Measurements from ENCODE around the gene EPS8L3.

The EPS8L3 gene

DNA sequence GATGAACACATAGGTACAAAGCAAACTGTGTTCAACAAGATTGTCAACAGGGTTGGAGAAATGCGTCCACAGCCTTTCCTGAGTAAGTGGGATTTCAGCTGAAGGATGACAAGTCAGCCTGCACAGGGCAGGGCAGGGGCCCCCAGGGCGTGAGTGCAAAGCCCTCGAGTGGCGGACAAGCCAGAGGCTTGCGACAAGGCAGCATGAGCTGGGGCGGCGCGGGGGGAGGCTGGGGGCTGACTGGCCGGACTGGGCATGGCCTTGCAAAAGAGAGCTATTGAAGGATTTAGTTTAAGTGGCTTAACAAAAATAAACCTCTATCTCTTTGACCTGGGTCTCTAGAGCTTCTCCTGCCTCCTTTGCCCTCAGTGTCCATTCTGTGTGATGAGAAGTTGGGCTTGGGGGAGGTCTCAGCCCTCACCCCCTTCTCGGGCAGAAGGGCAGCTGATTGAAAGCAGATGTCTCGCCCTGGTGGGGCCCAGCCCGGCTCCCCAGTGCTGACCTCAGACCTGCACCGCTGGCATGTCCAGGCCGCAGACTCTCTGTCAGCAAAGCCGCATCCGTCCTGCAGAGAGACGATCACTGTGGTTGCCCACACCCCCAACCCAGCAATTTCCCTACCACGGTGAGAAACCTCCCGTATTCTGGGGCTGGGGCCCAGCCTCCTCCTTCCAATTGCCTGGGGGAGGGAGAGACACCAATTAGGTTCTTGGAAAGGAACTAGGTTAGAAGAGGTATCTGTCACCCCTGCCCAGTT, 24.3 kb upstream of the EPS8L3 start:
- Histone ChIP-seq H3K27me3 (replicated peaks; ENCODE audit: control insufficient read depth, insufficient read depth, low read length, poor library complexity, severe bottlenecking) (no peaks in the 10 kb centered on the region), H3K4me1 (ENCODE audit: control insufficient read depth, insufficient read depth, low read length, poor library complexity, severe bottlenecking) (peaks cover 48% of the 10 kb centered on the region), H3K36me3 (ENCODE audit: control insufficient read depth, insufficient read depth, low read length) (no peaks in the 10 kb centered on the region), H3K27ac (ENCODE audit: insufficient read depth, low read length, poor library complexity, severe bottlenecking) (no peak overlapping the region), H3K4me3 (ENCODE audit: insufficient read depth, low read depth, low read length, poor library complexity, severe bottlenecking) (no peak overlapping the region), H3K9me3 (ENCODE audit: control insufficient read depth, low read length) (no peaks in the 10 kb centered on the region)
- no peak for DNase-seq

DNA sequence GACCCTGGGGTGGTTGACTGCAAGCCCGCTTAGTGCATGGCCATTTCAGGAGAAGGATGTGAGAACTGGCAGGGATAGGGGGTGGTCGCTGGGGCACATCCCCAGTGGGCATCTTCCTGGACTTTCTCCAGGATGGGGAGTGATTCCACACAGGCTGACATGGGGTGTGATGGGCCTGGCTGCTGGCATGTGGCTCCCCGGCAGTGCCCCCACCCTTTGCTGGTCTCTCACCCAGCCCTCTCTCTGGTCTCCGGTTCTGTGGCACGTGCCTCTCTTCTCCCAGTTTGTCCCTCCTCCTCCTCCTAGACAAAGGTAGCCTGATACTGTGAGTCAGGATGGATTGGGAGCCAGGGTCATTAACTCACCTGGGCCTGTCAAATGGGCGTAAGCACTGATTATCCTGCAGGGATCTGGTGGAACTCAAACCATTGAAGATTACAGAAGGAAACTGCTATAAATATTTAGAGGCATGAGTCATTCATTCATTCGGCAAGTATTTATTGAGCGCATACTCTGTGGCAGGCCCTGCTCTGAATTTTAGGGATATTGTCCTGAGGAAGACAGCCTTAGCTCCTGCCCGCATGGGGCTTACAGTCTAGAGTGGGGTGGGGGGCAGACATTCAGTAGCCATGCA, 23.6 kb upstream of the EPS8L3 start:
- H3K9me3 ChIP-seq (ENCODE audit: control insufficient read depth, low read length): no peaks in the 10 kb centered on the region
- no peak overlapping the region for H3K4me3 ChIP-seq (ENCODE audit: insufficient read depth, low read depth, low read length, poor library complexity, severe bottlenecking)
- no peaks in the 10 kb centered on the region for H3K27me3 ChIP-seq (replicated peaks; ENCODE audit: control insufficient read depth, insufficient read depth, low read length, poor library complexity, severe bottlenecking)
- no peak overlapping the region for H3K27ac ChIP-seq (ENCODE audit: insufficient read depth, low read length, poor library complexity, severe bottlenecking)
- H3K4me1 ChIP-seq (ENCODE audit: control insufficient read depth, insufficient read depth, low read length, poor library complexity, severe bottlenecking): peaks cover 43% of the 10 kb centered on the region
- DNase-seq: no peak
- H3K36me3 ChIP-seq (ENCODE audit: control insufficient read depth, insufficient read depth, low read length): no peaks in the 10 kb centered on the region

DNA sequence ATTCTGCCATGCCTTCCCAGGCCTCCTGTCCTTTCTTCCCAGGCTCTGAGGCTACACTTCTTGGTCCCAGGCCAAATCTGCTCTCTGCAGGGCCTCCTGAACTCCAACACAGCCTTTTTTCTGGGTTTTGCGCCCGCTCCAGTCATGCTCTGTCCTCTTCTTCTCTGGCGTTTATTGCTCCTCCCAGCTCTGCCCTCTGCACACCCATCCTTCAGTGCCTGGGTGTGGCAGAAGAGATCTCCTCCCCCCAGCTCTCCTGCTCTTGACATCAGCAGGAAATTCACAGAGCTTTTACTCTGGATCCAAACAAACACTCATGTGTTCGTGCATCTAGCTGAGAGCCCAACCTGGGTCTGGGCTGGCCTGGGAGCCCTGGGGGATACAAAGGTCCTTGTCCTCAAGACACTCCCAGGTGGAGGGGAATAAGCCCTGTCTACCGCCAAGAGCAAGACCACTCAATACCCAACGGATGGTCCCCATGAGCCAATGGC, 22.9 kb upstream of the EPS8L3 start:
- peaks cover 40% of the 10 kb centered on the region for H3K4me1 ChIP-seq (ENCODE audit: control insufficient read depth, insufficient read depth, low read length, poor library complexity, severe bottlenecking)
- H3K27ac ChIP-seq (ENCODE audit: insufficient read depth, low read length, poor library complexity, severe bottlenecking): no peak overlapping the region
- H3K36me3 ChIP-seq (ENCODE audit: control insufficient read depth, insufficient read depth, low read length): no peaks in the 10 kb centered on the region
- no peak for DNase-seq
- no peaks in the 10 kb centered on the region for H3K27me3 ChIP-seq (replicated peaks; ENCODE audit: control insufficient read depth, insufficient read depth, low read length, poor library complexity, severe bottlenecking)
- no peaks in the 10 kb centered on the region for H3K9me3 ChIP-seq (ENCODE audit: control insufficient read depth, low read length)
- H3K4me3 ChIP-seq (ENCODE audit: insufficient read depth, low read depth, low read length, poor library complexity, severe bottlenecking): no peak overlapping the region

DNA sequence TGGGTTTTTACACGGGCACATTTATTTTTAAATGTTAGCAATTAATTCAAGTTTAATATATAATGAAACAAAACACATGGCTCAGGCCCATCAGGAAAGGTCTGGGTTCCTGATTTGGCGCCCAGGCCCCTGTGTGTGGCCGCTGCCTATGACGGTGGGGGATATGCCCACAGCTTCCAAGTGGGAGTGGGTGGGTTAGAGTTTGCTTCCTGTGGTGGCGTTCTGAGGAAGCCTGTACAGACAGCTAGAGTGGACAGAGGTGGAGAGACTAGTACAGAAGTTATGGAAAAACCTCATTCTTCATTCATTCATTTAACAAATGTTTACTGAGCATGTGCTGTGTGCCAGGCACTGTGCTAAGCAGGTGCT, 22.4 kb upstream of the EPS8L3 start:
- Histone ChIP-seq H3K36me3 (ENCODE audit: control insufficient read depth, insufficient read depth, low read length) (no peaks in the 10 kb centered on the region), H3K4me3 (ENCODE audit: insufficient read depth, low read depth, low read length, poor library complexity, severe bottlenecking) (no peak overlapping the region), H3K4me1 (ENCODE audit: control insufficient read depth, insufficient read depth, low read length, poor library complexity, severe bottlenecking) (peaks cover 35% of the 10 kb centered on the region), H3K27me3 (replicated peaks; ENCODE audit: control insufficient read depth, insufficient read depth, low read length, poor library complexity, severe bottlenecking) (no peaks in the 10 kb centered on the region), H3K9me3 (ENCODE audit: control insufficient read depth, low read length) (peaks cover 2% of the 10 kb centered on the region), H3K27ac (ENCODE audit: insufficient read depth, low read length, poor library complexity, severe bottlenecking) (no peak overlapping the region)
- no peak for DNase-seq

DNA sequence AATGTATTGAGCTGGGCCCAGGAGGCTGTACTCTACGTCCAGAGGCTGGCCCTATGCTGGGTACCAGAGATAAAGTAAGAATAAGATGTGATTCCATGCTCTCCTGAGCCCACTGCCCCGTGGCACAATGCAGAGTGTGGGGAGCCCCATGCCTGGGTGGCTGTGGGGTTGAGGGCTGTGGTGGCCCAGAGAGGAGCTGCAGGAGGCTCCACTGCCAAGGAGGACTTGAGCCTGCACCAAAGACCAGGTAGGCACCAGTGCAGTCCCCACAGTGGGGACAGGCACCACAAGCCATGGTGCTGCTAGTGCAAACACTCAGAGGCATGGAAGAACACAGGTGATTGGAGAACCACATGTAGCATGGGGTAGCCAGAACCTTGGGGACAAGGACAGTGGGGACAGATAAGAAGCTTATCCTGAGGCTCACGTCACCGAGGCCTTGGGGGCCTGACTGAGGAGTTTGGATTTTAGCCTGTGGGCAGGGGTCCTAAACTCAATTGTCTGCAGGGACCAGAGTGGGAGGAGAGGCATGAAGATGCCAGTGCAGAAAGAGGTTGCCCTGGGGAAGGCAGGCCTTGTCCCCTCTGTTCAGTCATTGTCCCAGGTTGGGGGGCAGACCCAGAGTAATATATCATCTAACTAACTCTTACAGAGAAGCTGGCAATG, 21.9 kb upstream of the EPS8L3 start:
- Histone ChIP-seq H3K27ac (ENCODE audit: insufficient read depth, low read length, poor library complexity, severe bottlenecking) (no peak overlapping the region), H3K27me3 (replicated peaks; ENCODE audit: control insufficient read depth, insufficient read depth, low read length, poor library complexity, severe bottlenecking) (no peaks in the 10 kb centered on the region), H3K4me1 (ENCODE audit: control insufficient read depth, insufficient read depth, low read length, poor library complexity, severe bottlenecking) (peaks cover 30% of the 10 kb centered on the region), H3K4me3 (ENCODE audit: insufficient read depth, low read depth, low read length, poor library complexity, severe bottlenecking) (no peak overlapping the region), H3K9me3 (ENCODE audit: control insufficient read depth, low read length) (peaks cover 7% of the 10 kb centered on the region), H3K36me3 (ENCODE audit: control insufficient read depth, insufficient read depth, low read length) (no peaks in the 10 kb centered on the region)
- no peak for DNase-seq

DNA sequence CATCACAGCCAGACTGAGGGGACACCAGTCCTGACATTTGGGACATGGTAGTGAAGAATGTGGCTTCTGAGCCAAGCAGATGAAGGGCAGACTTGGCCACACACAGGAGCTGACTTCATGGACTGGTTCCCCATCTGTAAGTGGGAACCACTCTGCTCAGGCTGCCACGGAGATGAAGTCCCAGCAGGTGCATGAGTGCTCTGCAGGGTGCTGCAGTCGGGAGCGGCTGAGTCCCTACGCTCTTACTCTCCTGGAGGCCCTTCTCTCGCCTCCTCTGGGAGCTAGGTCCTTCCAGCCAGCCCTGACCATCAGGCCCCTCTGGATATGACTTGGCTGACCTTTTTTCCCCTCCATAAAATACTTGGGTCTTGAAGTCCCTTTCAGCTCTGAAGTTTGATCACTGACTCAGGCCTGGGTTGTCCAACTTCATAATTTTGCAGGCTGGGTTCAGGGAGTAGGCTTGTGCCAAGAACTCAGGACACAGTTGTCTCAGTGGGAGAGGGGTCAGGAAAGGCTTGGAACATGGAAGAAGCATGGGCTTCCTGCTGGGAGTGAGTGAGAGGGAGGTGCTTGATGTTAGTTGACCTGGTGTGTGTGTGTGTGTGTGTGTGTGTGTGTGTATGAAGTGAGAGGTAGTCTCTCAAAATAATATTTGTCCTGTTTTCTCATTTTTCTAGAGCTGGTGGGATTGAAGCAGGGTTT, 21.0 kb upstream of the EPS8L3 start:
- Histone ChIP-seq H3K36me3 (ENCODE audit: control insufficient read depth, insufficient read depth, low read length) (no peaks in the 10 kb centered on the region), H3K9me3 (ENCODE audit: control insufficient read depth, low read length) (peaks cover 7% of the 10 kb centered on the region), H3K27ac (ENCODE audit: insufficient read depth, low read length, poor library complexity, severe bottlenecking) (no peak overlapping the region), H3K4me3 (ENCODE audit: insufficient read depth, low read depth, low read length, poor library complexity, severe bottlenecking) (no peak overlapping the region), H3K27me3 (replicated peaks; ENCODE audit: control insufficient read depth, insufficient read depth, low read length, poor library complexity, severe bottlenecking) (no peaks in the 10 kb centered on the region), H3K4me1 (ENCODE audit: control insufficient read depth, insufficient read depth, low read length, poor library complexity, severe bottlenecking) (peaks cover 21% of the 10 kb centered on the region)
- DNase-seq: no peak

DNA sequence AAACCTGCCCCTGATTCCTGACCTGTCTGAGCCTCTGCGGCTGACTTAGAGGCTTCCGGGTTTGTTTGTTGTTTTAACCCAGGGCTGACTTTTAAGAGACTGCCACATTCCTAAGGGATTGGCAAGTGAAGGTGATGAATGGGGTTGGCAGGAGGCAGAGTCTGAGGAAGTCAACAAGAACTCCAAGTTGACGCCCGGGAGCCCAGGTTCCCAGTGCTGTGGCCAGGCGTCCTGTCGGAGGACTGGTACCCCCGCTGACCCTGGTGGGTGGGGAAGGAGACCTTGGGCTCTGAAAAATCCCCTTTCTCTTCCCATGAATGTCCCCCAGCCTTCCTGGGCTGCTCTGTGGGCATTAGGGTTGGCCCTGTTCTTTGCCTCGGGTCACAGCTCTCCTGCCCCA, 19.7 kb upstream of the EPS8L3 start:
- Histone ChIP-seq H3K36me3 (ENCODE audit: control insufficient read depth, insufficient read depth, low read length) (no peaks in the 10 kb centered on the region), H3K27me3 (replicated peaks; ENCODE audit: control insufficient read depth, insufficient read depth, low read length, poor library complexity, severe bottlenecking) (no peaks in the 10 kb centered on the region), H3K4me3 (ENCODE audit: insufficient read depth, low read depth, low read length, poor library complexity, severe bottlenecking) (no peak overlapping the region), H3K9me3 (ENCODE audit: control insufficient read depth, low read length) (peaks cover 7% of the 10 kb centered on the region), H3K27ac (ENCODE audit: insufficient read depth, low read length, poor library complexity, severe bottlenecking) (no peak overlapping the region), H3K4me1 (ENCODE audit: control insufficient read depth, insufficient read depth, low read length, poor library complexity, severe bottlenecking) (peaks cover 8% of the 10 kb centered on the region)
- DNase-seq: no peak

DNA sequence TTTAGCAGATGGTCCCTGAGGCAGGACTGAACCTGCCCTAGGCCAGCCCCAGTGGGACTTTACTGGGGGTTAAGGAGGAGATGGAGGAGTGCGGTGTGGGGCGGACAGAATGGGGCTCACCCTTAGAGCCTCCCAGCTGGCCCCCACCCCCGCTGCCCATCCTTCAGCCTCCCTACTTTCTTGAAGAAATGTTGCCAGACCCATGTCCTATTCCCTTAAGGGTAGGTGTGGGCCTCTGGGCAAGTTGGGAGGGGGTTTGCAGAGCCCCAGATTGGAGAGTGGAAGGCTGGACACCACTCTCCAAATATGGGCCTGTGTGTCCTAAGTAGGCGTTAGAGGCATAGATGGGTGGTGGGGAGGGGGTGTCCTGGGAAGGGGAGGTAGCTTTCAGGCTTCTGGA, 19.2 kb upstream of the EPS8L3 start:
- no peak for DNase-seq
- H3K36me3 ChIP-seq (ENCODE audit: control insufficient read depth, insufficient read depth, low read length): no peaks in the 10 kb centered on the region
- peaks cover 7% of the 10 kb centered on the region for H3K9me3 ChIP-seq (ENCODE audit: control insufficient read depth, low read length)
- no peaks in the 10 kb centered on the region for H3K27me3 ChIP-seq (replicated peaks; ENCODE audit: control insufficient read depth, insufficient read depth, low read length, poor library complexity, severe bottlenecking)
- H3K4me3 ChIP-seq (ENCODE audit: insufficient read depth, low read depth, low read length, poor library complexity, severe bottlenecking): no peak overlapping the region
- H3K4me1 ChIP-seq (ENCODE audit: control insufficient read depth, insufficient read depth, low read length, poor library complexity, severe bottlenecking): peaks cover 6% of the 10 kb centered on the region
- H3K27ac ChIP-seq (ENCODE audit: insufficient read depth, low read length, poor library complexity, severe bottlenecking): no peak overlapping the region

DNA sequence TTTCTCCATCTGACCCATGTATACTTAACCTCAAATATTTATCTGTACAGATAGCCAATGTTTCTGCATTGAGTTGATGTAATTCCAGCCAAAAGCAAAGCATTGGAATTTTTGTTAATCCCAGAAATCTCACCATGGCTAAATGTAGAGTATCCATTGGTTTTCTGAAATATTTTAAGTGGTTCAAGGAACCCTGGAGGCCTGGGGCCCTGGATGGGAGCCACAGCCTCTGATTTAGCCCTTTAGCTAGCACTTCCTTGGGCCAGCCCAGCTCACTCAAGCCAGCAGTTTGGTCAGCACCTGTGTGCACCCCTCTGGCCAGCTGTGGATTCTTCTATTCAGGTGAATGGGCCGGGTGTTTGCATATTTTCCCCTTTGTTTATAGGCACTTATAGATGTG, 18.8 kb upstream of the EPS8L3 start:
- no peak for DNase-seq
- Histone ChIP-seq H3K36me3 (ENCODE audit: control insufficient read depth, insufficient read depth, low read length) (no peaks in the 10 kb centered on the region), H3K4me1 (ENCODE audit: control insufficient read depth, insufficient read depth, low read length, poor library complexity, severe bottlenecking) (peaks cover 6% of the 10 kb centered on the region), H3K27ac (ENCODE audit: insufficient read depth, low read length, poor library complexity, severe bottlenecking) (no peak overlapping the region), H3K4me3 (ENCODE audit: insufficient read depth, low read depth, low read length, poor library complexity, severe bottlenecking) (no peak overlapping the region), H3K27me3 (replicated peaks; ENCODE audit: control insufficient read depth, insufficient read depth, low read length, poor library complexity, severe bottlenecking) (no peaks in the 10 kb centered on the region), H3K9me3 (ENCODE audit: control insufficient read depth, low read length) (peaks cover 7% of the 10 kb centered on the region)

Data from effector memory CD4-positive, alpha-beta T cell (primary cell).